ENCODE measurements around the gene INSRR. TPM values are rescaled to one million over a fixed set of nuclear protein-coding genes. Genes with fewer than 3 reads are reported as not detected.

Gene INSRR
- total and polyA plus RNA-seq, 9 of the 15 experiments (the other 6 are each of a cell fraction or from before 2014, with no cell fraction given): 0.03 to 0.18 (median 0.06) TPM; not detected in 3

- Histone ChIP-seq H4K20me1 (replicated peaks; ENCODE audit: control insufficient read depth, insufficient read depth, low read length) (no peaks in the 10 kb centered on the region), H3K36me3 (ENCODE audit: control insufficient read depth, insufficient read depth, low read length) (no peaks in the 10 kb centered on the region), H3K27me3 (ENCODE audit: control insufficient read depth in 2 of 2, insufficient read depth in 2 of 2, low read length in 2 of 2) (no peaks in the 10 kb centered on the region), H3K79me2 (ENCODE audit: control insufficient read depth, insufficient read depth, low read length) (peaks cover 10% of the 10 kb centered on the region), H3K27ac (ENCODE audit: extremely low read depth, low read depth, low read length) (no peak overlapping the region), H3K9ac (ENCODE audit: insufficient read depth in 1 of 2, low read depth in 2 of 2, low read length in 2 of 2) (no peak overlapping the region), H2AFZ (ENCODE audit: low read depth, low read length) (no peak overlapping the region), H3K9me1 (ENCODE audit: control insufficient read depth, insufficient read depth, low read length) (peaks cover 4% of the 10 kb centered on the region), H3K9me3 (replicated peaks; ENCODE audit: control insufficient read depth, insufficient read depth, low read depth, low read length) (no peaks in the 10 kb centered on the region), H3K4me1 (replicated peaks in 1 of 2; ENCODE audit: control insufficient read depth in 2 of 2, insufficient read depth in 2 of 2, low read length in 2 of 2) (peaks cover 36 to 68% of the 10 kb centered on the region in 2 experiments), H3K4me3 (no peak overlapping the region), H3K4me2 (ENCODE audit: insufficient read depth, low read length) (no peak overlapping the region)
- intact Hi-C loops (cut with micrococcal nuclease) (no loop called here), in situ Hi-C loops (cut with MboI) (no loop called here)
- ChIA-PET CTCF (ENCODE audit: low intra/inter-chr PET ratio) (no interaction called here), POLR2A (no interaction called here)
- ATAC-seq: no peak
- DNase-seq (ENCODE audit: extremely low read depth in 1 of 4, low spot score in 3 of 4): no peak
- WGBS (ENCODE audit: insufficient coverage, low coverage, missing lambda C conversion rate): 85% methylated on average over 15 of the region's 29 CpGs
- no peak for FAIRE-seq
- TF ChIP-seq TEAD2 (tag; IDR thresholded peaks at IDR 0.05) (no peak), CHD7 (IDR thresholded peaks at IDR 0.05; ENCODE audit: low read depth, low read length) (no peak), NELFE (IDR thresholded peaks at IDR 0.05; ENCODE audit: insufficient read depth, insufficient read length) (no peak), DPF2 (IDR thresholded peaks at IDR 0.05) (no peak), POLR2A (conservative IDR thresholded peaks at IDR 0.05) (no peak), STAT5B (CRISPR knock-in tag; IDR thresholded peaks at IDR 0.05) (no peak), NRF1 (conservative IDR thresholded peaks at IDR 0.05 in 1 of 2, IDR thresholded peaks at IDR 0.05 in 1 of 2) (no peak), MTA1 (IDR thresholded peaks at IDR 0.05; ENCODE audit: borderline replicate concordance) (no peak), NR1H2 (CRISPR knock-in tag; IDR thresholded peaks at IDR 0.05) (no peak), ZNF830 (CRISPR knock-in tag; IDR thresholded peaks at IDR 0.05) (no peak), FOXA3 (CRISPR knock-in tag; conservative IDR thresholded peaks at IDR 0.05 in 1 of 2, IDR thresholded peaks at IDR 0.05 in 1 of 2) (no peak)
- TF ChIP-seq, protein P1, sequence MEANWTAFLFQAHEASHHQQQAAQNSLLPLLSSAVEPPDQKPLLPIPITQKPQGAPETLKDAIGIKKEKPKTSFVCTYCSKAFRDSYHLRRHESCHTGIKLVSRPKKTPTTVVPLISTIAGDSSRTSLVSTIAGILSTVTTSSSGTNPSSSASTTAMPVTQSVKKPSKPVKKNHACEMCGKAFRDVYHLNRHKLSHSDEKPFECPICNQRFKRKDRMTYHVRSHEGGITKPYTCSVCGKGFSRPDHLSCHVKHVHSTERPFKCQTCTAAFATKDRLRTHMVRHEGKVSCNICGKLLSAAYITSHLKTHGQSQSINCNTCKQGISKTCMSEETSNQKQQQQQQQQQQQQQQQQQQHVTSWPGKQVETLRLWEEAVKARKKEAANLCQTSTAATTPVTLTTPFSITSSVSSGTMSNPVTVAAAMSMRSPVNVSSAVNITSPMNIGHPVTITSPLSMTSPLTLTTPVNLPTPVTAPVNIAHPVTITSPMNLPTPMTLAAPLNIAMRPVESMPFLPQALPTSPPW (CRISPR knock-in tag; IDR thresholded peaks at IDR 0.05): no peak
- no TSS peak for BruUV-seq (replicated peaks)
These were observed 49.6 kb upstream of the INSRR start for GRCh38 chr1:156908541-156908940.

All from K562 (cell line).